DMS79 (cell line): ENCODE results near the gene GMPR.

Experiments used
- DNase-seq: peaks from one replicate; lab custom pipeline; 2025; lab: John Stamatoyannopoulos, UW

Gene GMPR

GRCh38 chr6:16272201-16272600, 33.8 kb downstream of the GMPR start:
- no peak for DNase-seq

- DNase-seq = no peak
These were observed 34.9 kb downstream of the GMPR start for GRCh38 chr6:16273256-16273655.

GRCh38 chr6:16274483-16274882, 36.1 kb downstream of the GMPR start:
- no peak for DNase-seq

- DNase-seq = no peak
These were observed 36.6 kb downstream of the GMPR start for GRCh38 chr6:16274885-16275589.

GRCh38 chr6:16277101-16277981, 39.0 kb downstream of the GMPR start:
- DNase-seq = no peak

GRCh38 chr6:16278048-16278724, 39.8 kb downstream of the GMPR start:
- DNase-seq = no peak

GRCh38 chr6:16278750-16279149, 40.4 kb downstream of the GMPR start:
- no peak for DNase-seq

GRCh38 chr6:16279243-16279642, 40.9 kb downstream of the GMPR start:
- no peak for DNase-seq

- DNase-seq = no peak
These were observed 44.0 kb downstream of the GMPR start for GRCh38 chr6:16282370-16282769.

- DNase-seq = no peak
These were observed 46.1 kb downstream of the GMPR start for GRCh38 chr6:16284472-16284871.

- no peak for DNase-seq
These were observed 47.2 kb downstream of the GMPR start for GRCh38 chr6:16285467-16286150.

- no peak for DNase-seq
These were observed 47.8 kb downstream of the GMPR start for GRCh38 chr6:16286151-16286522.

- no peak for DNase-seq
These were observed 49.8 kb downstream of the GMPR start for GRCh38 chr6:16288163-16288562.

- no peak for DNase-seq
These were observed 53.4 kb downstream of the GMPR start for GRCh38 chr6:16291739-16292138.

- peak; percentile 13 for DNase-seq
These were observed 54.0 kb downstream of the GMPR start for GRCh38 chr6:16292432-16292831.

GRCh38 chr6:16292942-16293341, 54.6 kb downstream of the GMPR start:
- no peak for DNase-seq

GRCh38 chr6:16294371-16294770, 56.0 kb downstream of the GMPR start:
- no peak for DNase-seq

GRCh38 chr6:16295060-16295459, 56.7 kb downstream of the GMPR start:
- no peak for DNase-seq

GRCh38 chr6:16295471-16295870, 57.1 kb downstream of the GMPR start:
- DNase-seq = no peak

GRCh38 chr6:16296061-16296670, 57.8 kb downstream of the GMPR start:
- DNase-seq = no peak

GRCh38 chr6:16299861-16300260, 61.5 kb downstream of the GMPR start:
- DNase-seq = no peak

GRCh38 chr6:16301511-16301910, 63.1 kb downstream of the GMPR start:
- no peak for DNase-seq
